AG09319 (cell line): ENCODE results near the gene WWC2.

ENCODE experiments used
- DNase-seq: peaks from one replicate; pipeline ENCODE4 v3.0.0-alpha.2; 2010; ENCODE audit warnings: low read depth; ENCODE audit errors: extremely low read depth
- CTCF ChIP-seq: IDR thresholded peaks from 2 replicates; pipeline ENCODE4 v1.5.1; 2011; ENCODE audit warnings: low read depth, mild to moderate bottlenecking, inconsistent platforms, low read length, moderate library complexity

The WWC2 gene

GRCh38 chr4:183255487-183255886 is 156.4 kb downstream of the WWC2 start:
- DNase-seq = no peak
- TF ChIP-seq CTCF = no peak

- no peak for DNase-seq
- no peak for TF ChIP-seq CTCF
These were observed 157.3 kb downstream of the WWC2 start for GRCh38 chr4:183256343-183256742.

GRCh38 chr4:183256756-183257385 is 157.8 kb downstream of the WWC2 start:
- no peak for DNase-seq
- TF ChIP-seq CTCF = peak; percentile 87

- TF ChIP-seq CTCF = no peak
- no peak for DNase-seq
These were observed 158.8 kb downstream of the WWC2 start for GRCh38 chr4:183257808-183258207.

GRCh38 chr4:183260491-183261151 is 161.6 kb downstream of the WWC2 start:
- TF ChIP-seq CTCF = no peak

GRCh38 chr4:183261953-183262775 is 163.1 kb downstream of the WWC2 start:
- DNase-seq = peak; percentile 46
- TF ChIP-seq CTCF = peak; percentile 84

More at GRCh38 chr4:183260491-183261151, 161.6 kb downstream of the WWC2 start:
- DNase-seq = no peak

- DNase-seq = no peak
- TF ChIP-seq CTCF = no peak
These were observed 163.7 kb downstream of the WWC2 start for GRCh38 chr4:183262776-183263100.
